ENCODE measurements around the gene OR2T3.
"Not testable (repeated sequence)": the region's sequence is repeated elsewhere in the genome, so short reads cannot be mapped to it uniquely, and the experiment has no call there.

The OR2T3 gene

DNA sequence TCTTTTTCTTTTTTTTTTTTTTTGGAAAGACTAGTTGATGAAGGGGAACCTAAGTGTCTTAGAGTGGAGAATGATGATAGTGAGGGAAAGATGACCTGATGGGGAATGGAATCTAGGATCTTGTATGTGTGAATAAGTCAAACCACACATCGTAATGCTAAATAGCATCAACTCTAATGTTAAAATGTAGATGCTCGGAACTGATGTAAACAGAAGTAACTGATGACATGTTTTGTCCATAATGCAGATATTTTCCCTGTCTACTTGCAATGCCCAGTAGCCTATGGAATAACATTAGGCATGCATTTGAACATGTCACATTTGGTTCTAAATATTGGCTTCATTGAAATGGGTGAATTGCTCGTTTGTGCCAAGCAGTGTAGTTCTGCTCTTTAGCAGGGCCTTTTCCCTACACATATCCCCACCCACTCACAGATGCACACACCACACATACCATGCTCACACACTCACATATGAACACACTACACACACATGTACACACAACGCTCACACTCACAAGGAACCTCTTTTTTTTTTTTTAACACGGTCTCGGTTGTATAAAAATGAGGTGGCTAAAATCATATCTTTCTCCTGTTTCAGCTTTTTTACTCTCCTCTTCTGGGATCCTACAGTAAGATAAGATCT lies 23.2 kb upstream of the OR2T3 start:
- TF ChIP-seq POLR2A (IDR thresholded peaks at IDR 0.05; ENCODE audit: low read depth, low read length) = peak; percentile 56; the same call in 1 of the 2 replicates
- peak; percentile 67 for TF ChIP-seq POLR2AphosphoS5 (IDR thresholded peaks at IDR 0.05; ENCODE audit: low read depth, low read length)
- not testable (repeated sequence) for DNase-seq (ENCODE audit: insufficient read length)
- FAIRE-seq = peak; percentile 96

DNA sequence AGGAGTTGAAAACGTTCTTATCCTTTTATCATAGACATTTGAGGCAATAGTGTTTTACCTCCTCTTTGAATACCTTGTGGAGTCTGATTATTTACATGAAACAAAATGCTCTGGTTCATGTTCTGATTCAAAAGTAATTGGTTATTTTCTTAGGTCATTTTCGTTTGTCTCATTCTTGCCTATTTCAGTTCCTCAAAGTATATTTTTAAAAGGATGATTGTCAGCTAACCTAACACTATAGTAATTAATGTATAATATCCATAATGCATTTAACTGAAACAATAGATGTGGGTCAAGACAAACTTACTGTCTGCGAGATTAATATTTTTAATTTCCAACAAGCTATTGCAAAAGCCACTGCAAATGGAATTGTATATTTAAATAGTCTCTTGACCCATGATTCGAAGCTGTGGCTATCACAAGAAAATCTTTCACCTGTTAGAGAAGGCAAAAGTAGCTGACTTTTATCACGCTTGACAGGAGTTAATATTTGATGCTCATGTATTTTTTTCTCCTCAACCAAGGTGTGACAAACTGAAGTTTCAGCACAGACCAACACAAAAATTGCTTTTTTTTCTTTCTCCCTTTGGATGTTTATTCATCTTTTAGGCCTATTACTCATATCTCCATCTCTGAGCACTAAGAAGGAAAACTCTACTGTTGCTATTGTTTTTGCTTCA lies 22.5 kb upstream of the OR2T3 start:
- not testable (repeated sequence) for FAIRE-seq

GRCh38 chr1:248453619-248454018 lies 19.5 kb upstream of the OR2T3 start:
- DNase-seq (ENCODE audit: insufficient read length) = not testable (repeated sequence)
- peak; percentile 91 for FAIRE-seq

More for the DNA sequence above, 22.5 kb upstream of the OR2T3 start:
- not testable (repeated sequence) for DNase-seq (ENCODE audit: insufficient read length)

- not testable (repeated sequence) for DNase-seq (ENCODE audit: insufficient read length); FAIRE-seq
These were observed 18.1 kb upstream of the OR2T3 start for GRCh38 chr1:248455045-248455444.

DNA sequence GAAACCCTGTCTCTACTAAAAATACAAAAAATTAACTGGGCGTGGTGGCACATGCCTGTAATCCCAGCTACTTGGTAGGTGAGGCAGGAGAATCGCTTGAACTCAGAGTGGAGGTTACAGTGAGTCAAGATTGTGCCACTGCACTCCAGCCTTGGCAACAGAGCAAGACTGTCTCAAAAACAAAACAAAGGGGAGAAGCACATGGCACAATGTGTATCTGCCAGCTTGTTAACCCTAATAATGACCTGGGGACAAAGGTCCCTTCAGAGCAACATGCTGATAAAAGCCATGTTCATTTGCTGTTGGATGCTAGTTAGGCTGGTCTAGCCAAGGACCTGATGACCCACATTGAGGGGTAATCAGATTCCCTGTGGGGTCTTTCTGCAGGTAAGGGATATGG lies 16.5 kb upstream of the OR2T3 start:
- FAIRE-seq; DNase-seq (ENCODE audit: insufficient read length): not testable (repeated sequence)

DNA sequence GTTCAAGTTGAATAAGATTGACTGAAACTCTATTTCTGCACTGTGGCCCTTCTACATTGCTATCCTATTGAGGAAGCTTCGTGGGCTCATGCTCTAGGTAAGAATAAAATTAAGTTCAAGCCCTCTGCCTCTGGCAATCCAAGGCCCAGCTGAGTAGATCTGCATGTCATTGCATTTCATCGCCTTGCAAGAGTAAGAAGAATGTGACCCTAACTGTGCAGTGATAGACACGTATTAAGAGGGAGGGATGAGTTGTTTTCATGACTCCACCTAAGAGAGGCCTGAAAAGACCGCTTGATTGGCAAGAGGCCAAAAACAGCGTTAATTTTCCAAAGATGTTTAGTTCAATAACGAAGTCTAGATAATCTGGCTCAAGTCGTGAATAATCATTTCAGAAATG lies 14.0 kb upstream of the OR2T3 start:
- peak; percentile 79 for FAIRE-seq
- DNase-seq (ENCODE audit: insufficient read length) = not testable (repeated sequence)

- FAIRE-seq (no peak), DNase-seq (ENCODE audit: insufficient read length) (no peak)
- TF ChIP-seq POLR2AphosphoS5 (IDR thresholded peaks at IDR 0.05; ENCODE audit: low read depth, low read length) (no peak), TAF1 (IDR thresholded peaks at IDR 0.05; ENCODE audit: borderline replicate concordance, low read depth, low read length) (no peak), POLR2A (IDR thresholded peaks at IDR 0.05; ENCODE audit: low read depth, low read length) (no peak)
These were observed 2.0 kb upstream of the OR2T3 start for GRCh38 chr1:248471154-248471553.

DNA sequence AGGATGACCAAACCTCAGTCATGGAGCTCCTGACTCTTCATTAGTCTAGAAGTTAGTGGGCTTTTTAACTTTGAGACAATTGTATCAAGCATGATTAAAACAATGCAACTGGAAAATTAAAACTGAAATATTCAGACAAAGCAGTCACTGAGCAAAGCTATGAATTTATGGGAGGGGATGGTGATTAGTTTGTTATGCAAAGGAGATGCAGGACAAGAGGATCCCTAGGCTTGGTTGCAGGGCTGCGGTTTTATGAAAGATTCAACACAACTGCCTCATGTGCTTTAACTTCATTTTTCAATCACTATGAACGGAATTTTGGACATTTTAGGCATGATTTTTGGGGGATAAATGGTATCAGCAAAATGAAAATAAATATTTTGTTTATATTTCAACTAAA lies 1.0 kb upstream of the OR2T3 start:
- DNase-seq (ENCODE audit: insufficient read length); FAIRE-seq: not testable (repeated sequence)

GRCh38 chr1:248475660-248476059 lies 2.5 kb downstream of the OR2T3 start:
- FAIRE-seq = peak; percentile 58
- DNase-seq (ENCODE audit: insufficient read length) = not testable (repeated sequence)

- FAIRE-seq (peak; percentile 96), DNase-seq (ENCODE audit: insufficient read length) (peak; percentile 2)
- TF ChIP-seq POLR2A (IDR thresholded peaks at IDR 0.05; ENCODE audit: low read depth, low read length) = peak; percentile 49; the same call in 1 of the 2 replicates
These were observed 8.8 kb downstream of the OR2T3 start for GRCh38 chr1:248481686-248482579.

- FAIRE-seq = peak; percentile 40
- not testable (repeated sequence) for DNase-seq (ENCODE audit: insufficient read length)
These were observed 15.1 kb downstream of the OR2T3 start, which contains the start of gene OR2T5 for GRCh38 chr1:248488289-248488688. Gene OR2T5 (plus strand): TSS chr1:248488589. CDS start chr1:248488589, 0 bp downstream.

DNA sequence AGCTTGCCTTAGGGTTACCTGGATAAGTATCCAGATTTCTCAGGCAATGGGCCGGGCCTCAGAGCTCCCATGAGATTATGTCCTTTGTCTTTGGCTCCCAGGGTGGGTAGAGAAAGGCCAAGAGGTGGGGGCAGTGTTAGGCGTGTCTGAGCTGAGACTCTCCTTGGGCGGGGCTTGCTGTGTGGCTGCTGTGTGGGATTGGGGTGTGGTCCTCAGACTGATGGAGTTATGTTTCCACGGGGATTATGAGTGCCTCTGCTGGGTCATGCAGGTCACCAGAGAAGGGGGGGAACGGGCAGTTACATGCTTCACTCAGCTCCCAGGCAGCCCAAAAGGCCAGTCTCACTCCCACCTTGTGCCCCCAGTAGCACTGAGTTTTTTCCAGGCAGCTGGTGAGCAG lies 23.5 kb downstream of the OR2T3 start:
- DNase-seq (ENCODE audit: insufficient read length); FAIRE-seq: not testable (repeated sequence)

- not testable (repeated sequence) for FAIRE-seq; DNase-seq (ENCODE audit: insufficient read length)
These were observed 27.3 kb downstream of the OR2T3 start for GRCh38 chr1:248500305-248501035.

DNA sequence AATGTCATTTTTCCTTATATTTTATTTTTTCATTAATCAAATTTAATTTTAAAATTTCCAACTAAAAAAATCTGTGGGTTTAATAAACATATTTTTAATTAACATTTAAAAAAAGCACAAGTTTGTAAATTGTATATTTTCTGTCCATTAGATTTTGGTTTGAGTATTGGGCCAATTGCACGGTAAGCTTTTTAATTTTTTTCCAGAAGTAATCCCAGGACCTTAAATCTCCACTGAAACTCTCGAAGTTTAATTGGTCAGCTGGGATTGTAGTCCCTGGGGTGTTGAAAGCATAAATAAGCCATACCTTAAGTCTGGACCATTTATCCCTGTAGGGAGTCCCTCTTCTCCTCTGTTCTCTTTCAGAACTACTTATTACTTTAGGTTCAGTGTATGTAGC lies 34.6 kb downstream of the OR2T3 start, which contains the start of gene OR2G6:
Gene OR2G6 (plus strand): TSS at position 301 of the 400 bp plus-strand sequence. CDS start 13,574 bp downstream, outside the sequence.
- FAIRE-seq; DNase-seq (ENCODE audit: insufficient read length): not testable (repeated sequence)

DNA sequence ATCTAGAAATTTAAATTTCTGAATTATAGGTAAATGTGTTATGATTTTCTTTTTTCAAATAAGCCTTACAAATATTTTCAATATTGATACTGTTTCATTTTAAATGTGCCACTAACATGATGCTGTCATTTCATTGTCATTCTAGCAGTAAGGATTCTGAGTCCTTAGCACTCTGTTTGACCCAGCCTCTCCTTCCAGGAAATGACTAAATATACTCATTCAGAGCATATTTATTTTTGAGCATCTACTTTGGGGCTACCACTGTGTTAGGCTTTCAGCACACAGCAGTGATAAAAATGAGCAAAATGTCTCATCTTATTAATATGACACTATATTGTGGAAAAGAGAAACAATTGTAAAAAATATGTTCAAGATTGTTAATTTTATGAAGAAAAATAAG lies 37.1 kb downstream of the OR2T3 start:
- not testable (repeated sequence) for DNase-seq (ENCODE audit: insufficient read length)
- peak; percentile 77 for FAIRE-seq
